Measurements from ENCODE around the gene LRIT3.
A peak's percentile ranks its signal among the peaks of the same experiment; 100 is the strongest.

Gene LRIT3

GRCh38 chr4:109847896-109848442 lies at the start of gene LRIT3:
Gene LRIT3 (plus strand): TSS chr4:109848107. CDS start chr4:109848202, 95 bp downstream.
- DNase-seq (ENCODE audit: low read depth in 2 of 2, low spot score in 1 of 2) = no peak

- no peak for DNase-seq (ENCODE audit: low read depth in 2 of 2, low spot score in 1 of 2)
These were observed 49.0 kb upstream of the LRIT3 start for GRCh38 chr4:109798866-109799265.

- no peak for DNase-seq (ENCODE audit: low read depth in 2 of 2, low spot score in 1 of 2)
These were observed 46.7 kb upstream of the LRIT3 start for GRCh38 chr4:109801099-109801789.

- no peak for DNase-seq (ENCODE audit: low read depth in 2 of 2, low spot score in 1 of 2)
These were observed 46.0 kb upstream of the LRIT3 start, which contains the start of gene CFI for GRCh38 chr4:109801895-109802319. Gene CFI (minus strand): TSS chr4:109801999. CDS start chr4:109801971, 28 bp downstream.

GRCh38 chr4:109803924-109804571 lies 43.9 kb upstream of the LRIT3 start:
- no peak for DNase-seq (ENCODE audit: low read depth in 2 of 2, low spot score in 1 of 2)

GRCh38 chr4:109809655-109810054 lies 38.3 kb upstream of the LRIT3 start:
- no peak for DNase-seq (ENCODE audit: low read depth in 2 of 2, low spot score in 1 of 2)

- no peak for DNase-seq (ENCODE audit: low read depth in 2 of 2, low spot score in 1 of 2)
These were observed 37.1 kb upstream of the LRIT3 start for GRCh38 chr4:109810552-109811387.

GRCh38 chr4:109811707-109812106 lies 36.2 kb upstream of the LRIT3 start:
- no peak for DNase-seq (ENCODE audit: low read depth in 2 of 2, low spot score in 1 of 2)

GRCh38 chr4:109815151-109816081 lies 32.5 kb upstream of the LRIT3 start, which contains the start of gene GAR1:
Gene GAR1 (plus strand): TSS chr4:109815762. CDS start chr4:109816165, 403 bp downstream.
- DNase-seq (ENCODE audit: low read depth in 2 of 2, low spot score in 1 of 2) = peak; percentile 62 to 77

- DNase-seq (ENCODE audit: low read depth in 2 of 2, low spot score in 1 of 2) = peak; percentile 3 to 26
These were observed 31.8 kb upstream of the LRIT3 start for GRCh38 chr4:109816082-109816442.

GRCh38 chr4:109816894-109817293 lies 31.0 kb upstream of the LRIT3 start:
- DNase-seq (ENCODE audit: low read depth in 2 of 2, low spot score in 1 of 2) = no peak

GRCh38 chr4:109818268-109818667 lies 29.6 kb upstream of the LRIT3 start:
- DNase-seq (ENCODE audit: low read depth in 2 of 2, low spot score in 1 of 2) = no peak

- DNase-seq (ENCODE audit: low read depth in 2 of 2, low spot score in 1 of 2) = no peak
These were observed 27.3 kb upstream of the LRIT3 start for GRCh38 chr4:109820563-109820962.

- DNase-seq (ENCODE audit: low read depth in 2 of 2, low spot score in 1 of 2) = no peak
These were observed 26.7 kb upstream of the LRIT3 start for GRCh38 chr4:109821185-109821584.

GRCh38 chr4:109826719-109827118 lies 21.2 kb upstream of the LRIT3 start:
- DNase-seq (ENCODE audit: low read depth in 2 of 2, low spot score in 1 of 2) = no peak

- DNase-seq (ENCODE audit: low read depth in 2 of 2, low spot score in 1 of 2) = no peak
These were observed 20.2 kb upstream of the LRIT3 start, which contains the start of gene RRH for GRCh38 chr4:109827672-109828071. Gene RRH (plus strand): TSS chr4:109827972. CDS start chr4:109828028, 56 bp downstream.

- no peak for DNase-seq (ENCODE audit: low read depth in 2 of 2, low spot score in 1 of 2)
These were observed 14.2 kb upstream of the LRIT3 start for GRCh38 chr4:109833756-109834155.

- no peak for DNase-seq (ENCODE audit: low read depth in 2 of 2, low spot score in 1 of 2)
These were observed 10.9 kb upstream of the LRIT3 start for GRCh38 chr4:109836985-109837384.

- DNase-seq (ENCODE audit: low read depth in 2 of 2, low spot score in 1 of 2) = no peak
These were observed 1.4 kb upstream of the LRIT3 start for GRCh38 chr4:109846395-109847098.

GRCh38 chr4:109848501-109848900 lies 594 bp downstream of the LRIT3 start:
- DNase-seq (ENCODE audit: low read depth in 2 of 2, low spot score in 1 of 2) = no peak
